WTC11 (cell line): ENCODE measurements around the gene ALX4. TPM values are rescaled to one million over a fixed set of nuclear protein-coding genes. Genes with fewer than 3 reads are reported as not detected.

Source experiments
- ATAC-seq: fragments of 200-7000 bp; cut with Tn5 transposase; 2 replicates; pipeline ENCODE4 v1.10.0; 2021; ENCODE audit warnings: mild to moderate bottlenecking, moderate library complexity
- CTCF ChIA-PET: fragments of 300-600 bp; sonication (Branson Sonifier 250); formaldehyde crosslinking; loops from one replicate; lab custom pipeline; 2021; ENCODE audit warnings: antibody characterized with exemption; lab: Charles Lee
- POLR2A ChIA-PET: fragments of 350-600 bp; sonication (Branson Sonifier 250); formaldehyde crosslinking; loops from one replicate; lab custom pipeline; 2021; ENCODE audit warnings: antibody characterized with exemption; lab: Charles Lee
- DNase-seq: peaks from one replicate; pipeline ENCODE4 v3.0.0; 2021; ENCODE audit warnings: low spot score
- H3K27ac Mint-ChIP-seq: 2 replicates; pipeline ENCODE4 v1.8.0; 2021; ENCODE audit warnings: mixed read lengths
- H3K27me3 Mint-ChIP-seq: 2 replicates; pipeline ENCODE4 v1.8.0; 2021; ENCODE audit warnings: low read depth, mild to moderate bottlenecking, moderate library complexity, mixed read lengths
- H3K36me3 Mint-ChIP-seq: 2 replicates; pipeline ENCODE4 v1.8.0; 2021; ENCODE audit warnings: mixed read lengths
- H3K4me1 Mint-ChIP-seq: 2 replicates; pipeline ENCODE4 v1.8.0; 2022; ENCODE audit warnings: mixed read lengths
- H3K4me3 Mint-ChIP-seq: 2 replicates; pipeline ENCODE4 v1.8.0; 2021; ENCODE audit warnings: mild to moderate bottlenecking, moderate library complexity, mixed read lengths
- H3K9me3 Mint-ChIP-seq: 2 replicates; pipeline ENCODE4 v1.8.0; 2021; ENCODE audit warnings: mixed read lengths
- EMX1 ChIP-seq: fragments of 250-450 bp; sonication (Bioruptor Pico); IDR thresholded peaks from 2 replicates; pipeline ENCODE4 v1.8.0; 2021; ENCODE audit warnings: mild to moderate bottlenecking
- ESRRA ChIP-seq: sonication (generic); formaldehyde crosslinking; IDR thresholded peaks from 2 replicates; pipeline ENCODE4 v1.8.1; 2022; ENCODE audit warnings: mild to moderate bottlenecking, missing genetic modification reagents, borderline replicate concordance
- ETV6 ChIP-seq: sonication (generic); formaldehyde crosslinking; IDR thresholded peaks from 2 replicates; pipeline ENCODE4 v1.8.1; 2022; ENCODE audit warnings: mild to moderate bottlenecking, missing genetic modification reagents
- JUN ChIP-seq: sonication (generic); formaldehyde crosslinking; IDR thresholded peaks from 2 replicates; pipeline ENCODE4 v1.8.0; 2023; ENCODE audit warnings: mild to moderate bottlenecking, missing genetic modification reagents
- NFYB ChIP-seq: sonication (generic); formaldehyde crosslinking; conservative IDR thresholded peaks from 2 replicates; pipeline ENCODE4 v1.8.0; 2022; ENCODE audit warnings: low read depth, missing genetic modification reagents
- NR3C1 ChIP-seq: sonication (generic); formaldehyde crosslinking; conservative IDR thresholded peaks from 2 replicates; pipeline ENCODE4 v1.8.1; 2023; ENCODE audit warnings: low read depth, mild to moderate bottlenecking, missing genetic modification reagents
- PRRX2 ChIP-seq: fragments of 250-450 bp; sonication (Bioruptor Pico); IDR thresholded peaks from 2 replicates; pipeline ENCODE4 v1.8.0; 2021; ENCODE audit warnings: mild to moderate bottlenecking
- RORB ChIP-seq: fragments of 250-450 bp; sonication (Bioruptor Pico); IDR thresholded peaks from 2 replicates; pipeline ENCODE4 v1.9.0; 2021; ENCODE audit warnings: mild to moderate bottlenecking
- SOX15 ChIP-seq: fragments of 250-450 bp; sonication (Bioruptor Pico); IDR thresholded peaks from 2 replicates; pipeline ENCODE4 v1.9.0; 2021; ENCODE audit warnings: mild to moderate bottlenecking
- SP1 ChIP-seq: sonication (generic); formaldehyde crosslinking; conservative IDR thresholded peaks from 2 replicates; pipeline ENCODE4 v1.8.1; 2022; ENCODE audit warnings: missing genetic modification reagents
- TEAD1 ChIP-seq: sonication (generic); formaldehyde crosslinking; IDR thresholded peaks from 2 replicates; pipeline ENCODE4 v1.8.0; 2022; ENCODE audit warnings: mild to moderate bottlenecking, missing genetic modification reagents
- ZNF138 ChIP-seq: sonication (generic); formaldehyde crosslinking; conservative IDR thresholded peaks from 2 replicates; pipeline ENCODE4 v1.8.1; 2022; ENCODE audit warnings: mild to moderate bottlenecking, moderate library complexity, missing genetic modification reagents
- ZNF219 ChIP-seq: sonication (generic); formaldehyde crosslinking; IDR thresholded peaks from 2 replicates; pipeline ENCODE4 v1.8.0; 2023; ENCODE audit warnings: missing genetic modification reagents, mild to moderate bottlenecking, borderline replicate concordance
- ZNF232 ChIP-seq: sonication (generic); formaldehyde crosslinking; IDR thresholded peaks from 2 replicates; pipeline ENCODE4 v1.8.0; 2022; ENCODE audit warnings: mild to moderate bottlenecking, missing genetic modification reagents
- ZNF263 ChIP-seq: sonication (generic); formaldehyde crosslinking; IDR thresholded peaks from 2 replicates; pipeline ENCODE4 v1.8.1; 2022; ENCODE audit warnings: low read depth, mild to moderate bottlenecking, moderate library complexity, missing genetic modification reagents
- total RNA-seq: library from RNA; stranded (reverse); gene quantifications from 3 replicates; pipeline ENCODE4 v1.2.3, GENCODE V29; 2021
- TF ChIP-seq, protein P1 (sequence below): sonication (generic); formaldehyde crosslinking; IDR thresholded peaks from 2 replicates; pipeline ENCODE4 v1.8.0; 2022; ENCODE audit warnings: mild to moderate bottlenecking, missing genetic modification reagents
- TF ChIP-seq, protein P2 (sequence below): sonication (generic); formaldehyde crosslinking; conservative IDR thresholded peaks from 2 replicates; pipeline ENCODE4 v1.8.1; 2022; ENCODE audit warnings: mild to moderate bottlenecking, missing genetic modification reagents
- TF ChIP-seq, protein P3 (sequence below): sonication (generic); formaldehyde crosslinking; IDR thresholded peaks from 2 replicates; pipeline ENCODE4 v1.8.1; 2023; ENCODE audit warnings: mild to moderate bottlenecking, missing genetic modification reagents, borderline replicate concordance
- TF ChIP-seq, protein P4 (sequence below): sonication (generic); formaldehyde crosslinking; conservative IDR thresholded peaks from 2 replicates; pipeline ENCODE4 v1.8.1; 2023; ENCODE audit warnings: mild to moderate bottlenecking, low read depth, missing genetic modification reagents, moderate library complexity
- TF ChIP-seq, protein P5 (sequence below): sonication (generic); formaldehyde crosslinking; IDR thresholded peaks from 2 replicates; pipeline ENCODE4 v1.8.1; 2023; ENCODE audit warnings: mild to moderate bottlenecking, missing genetic modification reagents
- TF ChIP-seq, protein P6 (sequence below): sonication (generic); formaldehyde crosslinking; IDR thresholded peaks from 2 replicates; pipeline ENCODE4 v1.8.1; 2022; ENCODE audit warnings: low read depth, missing genetic modification reagents, borderline replicate concordance
- TF ChIP-seq, protein P7 (sequence below): sonication (generic); formaldehyde crosslinking; IDR thresholded peaks from 2 replicates; pipeline ENCODE4 v1.8.0; 2022; ENCODE audit warnings: mild to moderate bottlenecking, missing genetic modification reagents

ALX4 gene
- total RNA-seq, 1 experiment from 2014 or later = not detected

DNA sequence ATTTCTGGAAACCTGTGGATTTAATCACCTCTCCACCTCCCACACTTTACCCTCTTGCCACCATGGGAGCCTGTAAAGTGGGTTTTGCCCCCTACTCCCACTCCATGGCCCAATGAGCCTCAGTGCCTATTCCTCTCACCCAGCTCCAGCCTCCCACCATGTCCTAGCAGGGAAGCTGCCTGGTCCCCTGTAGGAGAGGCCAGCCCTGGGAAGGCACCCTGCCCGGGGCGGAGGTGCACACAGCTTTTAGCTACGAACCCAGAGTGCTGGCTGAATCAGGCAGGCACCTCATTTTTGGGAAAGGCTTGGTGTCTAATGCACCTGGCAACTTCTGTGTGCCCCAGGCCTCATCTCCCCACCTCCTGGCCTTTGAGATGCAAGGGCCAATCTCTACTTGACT, 35.8 kb upstream of the ALX4 start:
- CTCF ChIA-PET = interaction anchor here (2.2 kb wide), 1 partner anchor 82 kb away, joined by 5 read pairs; no protein-coding TSS in a partner anchor
- H3K27me3 Mint-ChIP-seq = no peaks in the 10 kb centered on the region; the same call in 1 of the 2 replicates

DNA sequence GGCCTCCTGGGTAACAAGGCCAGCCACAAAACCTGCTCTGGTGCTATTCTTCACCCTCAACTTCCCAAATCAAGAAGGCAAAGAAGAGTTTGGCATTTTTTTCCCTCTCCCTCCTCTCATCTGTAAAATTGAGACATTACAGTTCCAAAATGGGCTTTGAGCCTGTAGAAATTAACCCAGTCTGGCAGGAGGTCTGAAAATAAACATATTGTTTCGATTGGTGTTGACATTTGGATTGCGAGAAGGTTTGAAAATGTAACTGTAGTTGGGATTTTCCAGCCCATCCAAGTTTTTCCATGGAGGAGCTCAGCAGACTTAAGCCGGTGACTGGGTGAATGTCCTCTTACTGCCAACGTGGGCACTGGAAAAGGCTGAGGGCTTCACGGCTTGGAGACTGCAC, 35.0 kb upstream of the ALX4 start:
- no peak overlapping the region for H3K4me3 Mint-ChIP-seq
- POLR2A ChIA-PET = no interaction called here
- no peaks in the 10 kb centered on the region; the same call in 1 of the 2 replicates for H3K27me3 Mint-ChIP-seq
- ATAC-seq = no peak
- no peaks in the 10 kb centered on the region for H3K36me3 Mint-ChIP-seq
- H3K27ac Mint-ChIP-seq = no peak overlapping the region
- no peaks in the 10 kb centered on the region for H3K4me1 Mint-ChIP-seq
- CTCF ChIA-PET = interaction anchor here (2.2 kb wide), 1 partner anchor 83 kb away, joined by 5 read pairs; no protein-coding TSS in a partner anchor
- no peak for DNase-seq
- H3K9me3 Mint-ChIP-seq = no peaks in the 10 kb centered on the region
- TF ChIP-seq, protein P1, sequence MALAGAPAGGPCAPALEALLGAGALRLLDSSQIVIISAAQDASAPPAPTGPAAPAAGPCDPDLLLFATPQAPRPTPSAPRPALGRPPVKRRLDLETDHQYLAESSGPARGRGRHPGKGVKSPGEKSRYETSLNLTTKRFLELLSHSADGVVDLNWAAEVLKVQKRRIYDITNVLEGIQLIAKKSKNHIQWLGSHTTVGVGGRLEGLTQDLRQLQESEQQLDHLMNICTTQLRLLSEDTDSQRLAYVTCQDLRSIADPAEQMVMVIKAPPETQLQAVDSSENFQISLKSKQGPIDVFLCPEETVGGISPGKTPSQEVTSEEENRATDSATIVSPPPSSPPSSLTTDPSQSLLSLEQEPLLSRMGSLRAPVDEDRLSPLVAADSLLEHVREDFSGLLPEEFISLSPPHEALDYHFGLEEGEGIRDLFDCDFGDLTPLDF (CRISPR knock-in tag) = no peak
- TF ChIP-seq, protein P2, sequence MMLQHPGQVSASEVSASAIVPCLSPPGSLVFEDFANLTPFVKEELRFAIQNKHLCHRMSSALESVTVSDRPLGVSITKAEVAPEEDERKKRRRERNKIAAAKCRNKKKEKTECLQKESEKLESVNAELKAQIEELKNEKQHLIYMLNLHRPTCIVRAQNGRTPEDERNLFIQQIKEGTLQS (CRISPR knock-in tag) = no peak
- TF ChIP-seq SP1 (CRISPR knock-in tag) (no peak), PRRX2 (CRISPR knock-in tag) (no peak), JUN (CRISPR knock-in tag) (no peak), EMX1 (CRISPR knock-in tag) (no peak), ESRRA (CRISPR knock-in tag) (no peak)
- TF ChIP-seq, protein P3, sequence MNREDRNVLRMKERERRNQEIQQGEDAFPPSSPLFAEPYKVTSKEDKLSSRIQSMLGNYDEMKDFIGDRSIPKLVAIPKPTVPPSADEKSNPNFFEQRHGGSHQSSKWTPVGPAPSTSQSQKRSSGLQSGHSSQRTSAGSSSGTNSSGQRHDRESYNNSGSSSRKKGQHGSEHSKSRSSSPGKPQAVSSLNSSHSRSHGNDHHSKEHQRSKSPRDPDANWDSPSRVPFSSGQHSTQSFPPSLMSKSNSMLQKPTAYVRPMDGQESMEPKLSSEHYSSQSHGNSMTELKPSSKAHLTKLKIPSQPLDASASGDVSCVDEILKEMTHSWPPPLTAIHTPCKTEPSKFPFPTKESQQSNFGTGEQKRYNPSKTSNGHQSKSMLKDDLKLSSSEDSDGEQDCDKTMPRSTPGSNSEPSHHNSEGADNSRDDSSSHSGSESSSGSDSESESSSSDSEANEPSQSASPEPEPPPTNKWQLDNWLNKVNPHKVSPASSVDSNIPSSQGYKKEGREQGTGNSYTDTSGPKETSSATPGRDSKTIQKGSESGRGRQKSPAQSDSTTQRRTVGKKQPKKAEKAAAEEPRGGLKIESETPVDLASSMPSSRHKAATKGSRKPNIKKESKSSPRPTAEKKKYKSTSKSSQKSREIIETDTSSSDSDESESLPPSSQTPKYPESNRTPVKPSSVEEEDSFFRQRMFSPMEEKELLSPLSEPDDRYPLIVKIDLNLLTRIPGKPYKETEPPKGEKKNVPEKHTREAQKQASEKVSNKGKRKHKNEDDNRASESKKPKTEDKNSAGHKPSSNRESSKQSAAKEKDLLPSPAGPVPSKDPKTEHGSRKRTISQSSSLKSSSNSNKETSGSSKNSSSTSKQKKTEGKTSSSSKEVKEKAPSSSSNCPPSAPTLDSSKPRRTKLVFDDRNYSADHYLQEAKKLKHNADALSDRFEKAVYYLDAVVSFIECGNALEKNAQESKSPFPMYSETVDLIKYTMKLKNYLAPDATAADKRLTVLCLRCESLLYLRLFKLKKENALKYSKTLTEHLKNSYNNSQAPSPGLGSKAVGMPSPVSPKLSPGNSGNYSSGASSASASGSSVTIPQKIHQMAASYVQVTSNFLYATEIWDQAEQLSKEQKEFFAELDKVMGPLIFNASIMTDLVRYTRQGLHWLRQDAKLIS = no peak
- TF ChIP-seq, protein P4, sequence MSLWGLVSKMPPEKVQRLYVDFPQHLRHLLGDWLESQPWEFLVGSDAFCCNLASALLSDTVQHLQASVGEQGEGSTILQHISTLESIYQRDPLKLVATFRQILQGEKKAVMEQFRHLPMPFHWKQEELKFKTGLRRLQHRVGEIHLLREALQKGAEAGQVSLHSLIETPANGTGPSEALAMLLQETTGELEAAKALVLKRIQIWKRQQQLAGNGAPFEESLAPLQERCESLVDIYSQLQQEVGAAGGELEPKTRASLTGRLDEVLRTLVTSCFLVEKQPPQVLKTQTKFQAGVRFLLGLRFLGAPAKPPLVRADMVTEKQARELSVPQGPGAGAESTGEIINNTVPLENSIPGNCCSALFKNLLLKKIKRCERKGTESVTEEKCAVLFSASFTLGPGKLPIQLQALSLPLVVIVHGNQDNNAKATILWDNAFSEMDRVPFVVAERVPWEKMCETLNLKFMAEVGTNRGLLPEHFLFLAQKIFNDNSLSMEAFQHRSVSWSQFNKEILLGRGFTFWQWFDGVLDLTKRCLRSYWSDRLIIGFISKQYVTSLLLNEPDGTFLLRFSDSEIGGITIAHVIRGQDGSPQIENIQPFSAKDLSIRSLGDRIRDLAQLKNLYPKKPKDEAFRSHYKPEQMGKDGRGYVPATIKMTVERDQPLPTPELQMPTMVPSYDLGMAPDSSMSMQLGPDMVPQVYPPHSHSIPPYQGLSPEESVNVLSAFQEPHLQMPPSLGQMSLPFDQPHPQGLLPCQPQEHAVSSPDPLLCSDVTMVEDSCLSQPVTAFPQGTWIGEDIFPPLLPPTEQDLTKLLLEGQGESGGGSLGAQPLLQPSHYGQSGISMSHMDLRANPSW = no peak

More for the DNA sequence above, 35.8 kb upstream of the ALX4 start:
- no peaks in the 10 kb centered on the region for H3K9me3 Mint-ChIP-seq
- DNase-seq (no peak), ATAC-seq (no peak)
- H3K36me3 Mint-ChIP-seq = no peaks in the 10 kb centered on the region
- peaks cover 3% of the 10 kb centered on the region; the same call in 1 of the 2 replicates for H3K4me1 Mint-ChIP-seq
- POLR2A ChIA-PET = no interaction called here
- H3K4me3 Mint-ChIP-seq = no peak overlapping the region
- no peak overlapping the region for H3K27ac Mint-ChIP-seq
- TF ChIP-seq ZNF232 (CRISPR knock-in tag) (no peak), ETV6 (CRISPR knock-in tag) (no peak), NFYB (CRISPR knock-in tag) (no peak), ESRRA (CRISPR knock-in tag) (no peak), EMX1 (CRISPR knock-in tag) (no peak), RORB (CRISPR knock-in tag) (no peak), TEAD1 (CRISPR knock-in tag) (no peak), ZNF219 (CRISPR knock-in tag) (no peak), ZNF138 (CRISPR knock-in tag) (no peak), NR3C1 (CRISPR knock-in tag) (no peak), SOX15 (CRISPR knock-in tag) (no peak), ZNF263 (CRISPR knock-in tag) (no peak), PRRX2 (CRISPR knock-in tag) (no peak)
- TF ChIP-seq, protein P5, sequence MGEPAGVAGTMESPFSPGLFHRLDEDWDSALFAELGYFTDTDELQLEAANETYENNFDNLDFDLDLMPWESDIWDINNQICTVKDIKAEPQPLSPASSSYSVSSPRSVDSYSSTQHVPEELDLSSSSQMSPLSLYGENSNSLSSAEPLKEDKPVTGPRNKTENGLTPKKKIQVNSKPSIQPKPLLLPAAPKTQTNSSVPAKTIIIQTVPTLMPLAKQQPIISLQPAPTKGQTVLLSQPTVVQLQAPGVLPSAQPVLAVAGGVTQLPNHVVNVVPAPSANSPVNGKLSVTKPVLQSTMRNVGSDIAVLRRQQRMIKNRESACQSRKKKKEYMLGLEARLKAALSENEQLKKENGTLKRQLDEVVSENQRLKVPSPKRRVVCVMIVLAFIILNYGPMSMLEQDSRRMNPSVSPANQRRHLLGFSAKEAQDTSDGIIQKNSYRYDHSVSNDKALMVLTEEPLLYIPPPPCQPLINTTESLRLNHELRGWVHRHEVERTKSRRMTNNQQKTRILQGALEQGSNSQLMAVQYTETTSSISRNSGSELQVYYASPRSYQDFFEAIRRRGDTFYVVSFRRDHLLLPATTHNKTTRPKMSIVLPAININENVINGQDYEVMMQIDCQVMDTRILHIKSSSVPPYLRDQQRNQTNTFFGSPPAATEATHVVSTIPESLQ (CRISPR knock-in tag) = no peak
- TF ChIP-seq, protein P6, sequence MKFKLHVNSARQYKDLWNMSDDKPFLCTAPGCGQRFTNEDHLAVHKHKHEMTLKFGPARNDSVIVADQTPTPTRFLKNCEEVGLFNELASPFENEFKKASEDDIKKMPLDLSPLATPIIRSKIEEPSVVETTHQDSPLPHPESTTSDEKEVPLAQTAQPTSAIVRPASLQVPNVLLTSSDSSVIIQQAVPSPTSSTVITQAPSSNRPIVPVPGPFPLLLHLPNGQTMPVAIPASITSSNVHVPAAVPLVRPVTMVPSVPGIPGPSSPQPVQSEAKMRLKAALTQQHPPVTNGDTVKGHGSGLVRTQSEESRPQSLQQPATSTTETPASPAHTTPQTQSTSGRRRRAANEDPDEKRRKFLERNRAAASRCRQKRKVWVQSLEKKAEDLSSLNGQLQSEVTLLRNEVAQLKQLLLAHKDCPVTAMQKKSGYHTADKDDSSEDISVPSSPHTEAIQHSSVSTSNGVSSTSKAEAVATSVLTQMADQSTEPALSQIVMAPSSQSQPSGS (CRISPR knock-in tag) = no peak
- TF ChIP-seq, protein P2 (CRISPR knock-in tag) = no peak
- TF ChIP-seq, protein P7, sequence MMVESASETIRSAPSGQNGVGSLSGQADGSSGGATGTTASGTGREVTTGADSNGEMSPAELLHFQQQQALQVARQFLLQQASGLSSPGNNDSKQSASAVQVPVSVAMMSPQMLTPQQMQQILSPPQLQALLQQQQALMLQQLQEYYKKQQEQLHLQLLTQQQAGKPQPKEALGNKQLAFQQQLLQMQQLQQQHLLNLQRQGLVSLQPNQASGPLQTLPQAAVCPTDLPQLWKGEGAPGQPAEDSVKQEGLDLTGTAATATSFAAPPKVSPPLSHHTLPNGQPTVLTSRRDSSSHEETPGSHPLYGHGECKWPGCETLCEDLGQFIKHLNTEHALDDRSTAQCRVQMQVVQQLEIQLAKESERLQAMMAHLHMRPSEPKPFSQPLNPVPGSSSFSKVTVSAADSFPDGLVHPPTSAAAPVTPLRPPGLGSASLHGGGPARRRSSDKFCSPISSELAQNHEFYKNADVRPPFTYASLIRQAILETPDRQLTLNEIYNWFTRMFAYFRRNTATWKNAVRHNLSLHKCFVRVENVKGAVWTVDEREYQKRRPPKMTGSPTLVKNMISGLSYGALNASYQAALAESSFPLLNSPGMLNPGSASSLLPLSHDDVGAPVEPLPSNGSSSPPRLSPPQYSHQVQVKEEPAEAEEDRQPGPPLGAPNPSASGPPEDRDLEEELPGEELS (CRISPR knock-in tag) = no peak
